Upper lobe of left lung (tissue), 4 donors: ENCODE data around the gene MAPK8IP3.

ENCODE experiments used
- CTCF ChIP-seq, 6 experiments: fragments of 450-650 bp in 4 of 6; fragments of 200-600 bp in 2 of 6; sonication (generic) in 2 of 6; IDR thresholded peaks; one replicate each; pipeline ENCODE4 v1.5.1; 2016 to 2019; ENCODE audit warnings: antibody characterized with exemption in 6 of 6
- EP300 ChIP-seq, 4 donors: sonication (generic); formaldehyde crosslinking; IDR thresholded peaks; one replicate each; pipeline ENCODE4 v1.5.1; 2017; ENCODE audit warnings: antibody characterized with exemption in 4 of 4, control low read depth in 2 of 4
- POLR2A ChIP-seq, 4 donors: fragments of 450-650 bp; IDR thresholded peaks; one replicate each; pipeline ENCODE4 v1.5.1; 2016 to 2017; ENCODE audit warnings: antibody characterized with exemption in 4 of 4, mild to moderate bottlenecking in 2 of 4

- no peak for TF ChIP-seq CTCF (IDR thresholded peaks at IDR 0.05)
- TF ChIP-seq EP300 (IDR thresholded peaks at IDR 0.05), result no peak
- no peak for TF ChIP-seq POLR2A (IDR thresholded peaks at IDR 0.05)
Measured at GRCh38 chr16:1726661-1727502, 20.9 kb downstream of the MAPK8IP3 start.
